ENCODE data around the gene ZMIZ1.

ZMIZ1 gene

GRCh38 chr10:79065091-79065551 is 3.6 kb upstream of the ZMIZ1 start:
- no peak for FAIRE-seq

DNA sequence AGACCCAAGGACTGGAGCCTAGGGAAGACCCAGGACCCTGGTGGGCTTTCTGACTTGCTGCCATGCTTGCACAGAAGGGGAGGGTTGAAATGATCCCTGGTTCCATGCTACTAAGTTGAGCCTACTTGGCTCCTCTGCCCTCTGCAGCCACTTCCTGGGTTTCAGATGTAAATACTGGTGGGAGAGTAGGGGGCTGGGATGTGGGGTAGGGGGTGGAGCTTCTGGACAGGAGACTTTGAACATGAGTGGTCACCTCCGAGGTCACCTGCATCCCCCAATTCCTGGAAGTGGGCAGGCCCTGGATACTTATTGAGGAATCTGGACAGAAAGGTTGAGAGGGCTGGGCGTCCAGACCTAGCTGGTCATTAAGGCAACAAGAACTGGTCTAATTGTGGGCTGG is 2.9 kb upstream of the ZMIZ1 start:
- no peak for DNase-seq (ENCODE audit: insufficient read length, low spot score)
- FAIRE-seq, result no peak

More at GRCh38 chr10:79065091-79065551, 3.6 kb upstream of the ZMIZ1 start:
- DNase-seq (ENCODE audit: insufficient read length, low spot score), result no peak

DNA sequence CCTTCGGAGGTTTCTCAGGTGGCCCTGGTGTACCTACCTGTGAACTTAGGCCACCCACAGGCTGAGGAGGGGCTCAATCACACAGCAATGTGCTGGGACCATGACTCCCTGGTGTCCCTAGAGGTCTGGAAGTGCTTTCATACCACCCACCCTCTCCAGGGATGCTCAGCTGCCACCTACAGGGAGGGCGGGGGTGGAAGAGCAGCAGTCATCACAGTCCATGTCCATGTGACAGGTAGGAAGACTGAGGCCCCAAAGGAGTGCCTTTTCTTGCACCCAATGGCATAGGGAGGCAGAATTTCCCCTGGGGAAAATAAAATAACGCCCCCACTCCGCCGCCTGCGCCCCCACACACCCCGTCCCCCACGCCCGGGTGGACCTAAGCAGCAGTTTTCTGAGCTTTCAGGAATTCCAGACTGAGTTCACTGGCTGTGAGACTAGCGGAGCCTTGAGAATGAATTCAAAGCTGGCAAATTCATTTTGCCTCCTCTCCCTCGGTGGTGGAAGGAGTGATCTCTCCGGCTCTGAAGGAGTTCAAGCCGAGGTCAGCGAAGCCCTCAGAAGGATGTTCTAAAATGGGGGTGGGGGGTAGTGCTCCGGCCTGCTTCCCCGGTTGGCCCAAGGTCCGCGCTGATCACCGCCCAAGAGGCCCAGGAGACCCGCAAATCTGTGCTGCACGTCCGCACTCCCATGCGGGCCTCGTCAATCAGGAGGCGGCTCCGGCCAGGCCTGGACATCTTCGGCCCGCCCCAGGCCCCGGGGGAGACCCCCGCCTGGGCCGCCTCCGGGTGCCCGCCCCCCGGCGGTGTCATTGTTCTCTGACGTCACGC is 2.1 kb upstream of the ZMIZ1 start:
- FAIRE-seq (no peak), DNase-seq (ENCODE audit: insufficient read length, low spot score) (no peak)

DNA sequence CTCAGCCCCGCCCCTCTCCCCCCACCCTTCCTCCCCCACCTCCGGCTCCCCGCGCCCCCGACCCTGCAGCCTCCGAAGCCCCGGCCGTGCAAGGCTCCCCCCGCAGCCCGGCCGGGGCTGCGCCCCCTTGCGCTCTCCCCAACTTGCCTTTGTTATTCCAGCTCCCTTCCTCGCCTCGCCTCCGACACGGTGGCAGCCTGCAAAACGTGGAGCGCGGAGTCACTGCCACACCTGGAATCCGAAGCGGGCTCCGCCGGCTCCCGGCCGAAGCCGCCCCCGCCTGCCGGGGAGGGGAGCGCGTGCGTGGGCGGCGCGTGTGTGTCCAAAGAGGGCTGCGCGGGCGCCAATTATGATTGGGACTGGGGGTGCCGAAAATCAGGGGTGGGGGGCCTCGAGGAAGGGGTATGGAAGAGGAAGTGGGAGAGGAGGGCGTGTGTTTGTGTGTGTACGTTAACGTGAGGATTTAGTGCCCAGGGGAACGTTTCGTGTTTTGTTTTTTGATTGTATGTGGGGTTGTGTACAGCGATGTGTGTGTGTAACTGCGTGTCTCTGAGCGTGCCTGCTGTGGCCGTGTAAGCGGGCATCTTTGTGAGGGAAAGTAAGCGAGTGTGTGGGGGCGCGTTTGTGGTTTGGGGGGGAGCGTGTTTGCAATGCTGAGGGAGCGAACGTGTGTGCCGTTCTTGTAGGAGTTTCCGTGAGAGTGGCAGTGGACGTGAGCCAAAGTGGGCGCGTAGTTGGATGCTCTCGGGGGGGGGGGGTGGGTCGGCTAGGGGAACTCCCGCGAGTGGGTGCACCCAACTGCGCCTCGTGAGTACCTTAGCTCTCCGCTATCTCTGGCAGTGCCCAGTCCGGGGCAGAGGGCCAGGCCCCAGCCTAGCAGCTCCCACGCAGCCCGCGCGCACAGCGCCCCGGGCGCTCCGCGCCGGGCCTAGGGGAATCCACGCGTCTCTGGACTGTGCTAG is 1.2 kb upstream of the ZMIZ1 start:
- DNase-seq (ENCODE audit: insufficient read length, low spot score) (peak; percentile 91), FAIRE-seq (no peak)

- FAIRE-seq (no peak), DNase-seq (ENCODE audit: insufficient read length, low spot score) (no peak)
Measured at GRCh38 chr10:79068203-79068561, 584 bp upstream of the ZMIZ1 start.

- no peak for FAIRE-seq
- no peak for DNase-seq (ENCODE audit: insufficient read length, low spot score)
Measured at GRCh38 chr10:79069325-79070080, 737 bp downstream of the ZMIZ1 start.

DNA sequence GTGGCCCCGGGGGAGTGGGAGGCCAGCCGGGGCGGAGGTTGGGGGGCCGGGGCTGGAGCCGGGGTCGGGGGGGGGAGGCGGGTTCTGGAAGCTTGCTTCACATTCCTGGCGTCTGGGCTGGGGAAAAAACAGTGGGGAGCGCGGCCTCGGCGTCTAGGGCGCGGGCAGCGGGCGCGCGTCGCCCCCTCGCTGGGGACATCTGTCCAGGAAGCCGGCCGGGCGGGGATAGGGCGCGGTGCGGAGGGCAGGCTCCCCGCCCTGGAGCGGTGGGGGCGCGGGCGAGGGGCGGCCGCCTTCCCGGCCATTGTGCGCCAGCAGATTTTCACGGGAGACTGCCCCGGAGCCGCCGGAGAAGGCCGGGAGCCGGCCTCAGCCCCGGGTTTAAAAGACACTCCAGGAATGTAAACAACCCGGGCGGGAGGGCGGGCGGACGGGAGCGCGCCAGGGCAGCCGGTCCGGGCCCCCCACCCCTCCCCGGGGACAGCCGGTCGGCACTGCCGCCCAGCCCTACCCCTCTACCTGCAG is 1.4 kb downstream of the ZMIZ1 start:
- no peak for FAIRE-seq

DNA sequence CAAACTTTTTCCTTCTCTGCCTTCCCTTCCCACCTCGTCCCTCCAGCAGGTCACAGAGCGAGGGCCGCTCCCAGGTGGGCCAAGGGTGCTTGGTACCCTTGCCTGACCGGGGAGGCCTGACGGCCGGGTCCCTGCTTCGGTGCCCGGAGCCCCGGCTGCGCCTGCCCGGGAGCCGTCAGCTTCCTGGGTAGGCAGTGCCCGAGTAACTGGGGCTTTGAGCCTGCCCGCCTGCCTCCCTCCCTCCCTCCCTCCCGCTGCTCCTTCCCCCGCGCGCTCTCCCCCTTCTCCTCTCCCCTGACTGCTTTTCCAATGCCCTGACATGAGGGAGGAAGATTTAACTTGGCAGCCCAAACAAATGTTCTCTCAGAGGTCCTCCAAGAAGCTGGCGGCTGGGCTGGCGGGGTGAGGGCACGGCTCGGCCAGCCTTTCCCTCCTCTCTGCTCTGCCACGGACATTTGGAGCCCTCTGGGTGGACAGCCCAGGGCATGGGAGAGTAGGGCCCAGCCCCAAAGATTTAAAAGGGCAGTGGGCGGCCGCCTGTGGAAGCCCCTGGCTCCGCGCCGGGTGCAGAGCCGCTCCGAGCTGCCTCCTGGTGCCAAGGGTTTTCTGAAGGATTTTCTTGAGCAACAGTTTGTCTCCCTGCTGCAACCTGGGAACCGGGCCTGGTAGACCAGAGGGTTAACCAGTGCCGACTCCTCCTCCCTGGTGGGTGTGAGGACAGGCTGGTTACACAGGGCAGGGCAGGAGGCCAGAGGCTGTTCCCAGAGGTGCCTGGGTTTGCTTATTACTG is 2.0 kb downstream of the ZMIZ1 start:
- DNase-seq (ENCODE audit: insufficient read length, low spot score) (no peak), FAIRE-seq (no peak)

More for the DNA sequence above, 1.4 kb downstream of the ZMIZ1 start:
- no peak for DNase-seq (ENCODE audit: insufficient read length, low spot score)

GRCh38 chr10:79071396-79071923 is 2.7 kb downstream of the ZMIZ1 start:
- no peak for FAIRE-seq
- DNase-seq (ENCODE audit: insufficient read length, low spot score), result no peak

DNA sequence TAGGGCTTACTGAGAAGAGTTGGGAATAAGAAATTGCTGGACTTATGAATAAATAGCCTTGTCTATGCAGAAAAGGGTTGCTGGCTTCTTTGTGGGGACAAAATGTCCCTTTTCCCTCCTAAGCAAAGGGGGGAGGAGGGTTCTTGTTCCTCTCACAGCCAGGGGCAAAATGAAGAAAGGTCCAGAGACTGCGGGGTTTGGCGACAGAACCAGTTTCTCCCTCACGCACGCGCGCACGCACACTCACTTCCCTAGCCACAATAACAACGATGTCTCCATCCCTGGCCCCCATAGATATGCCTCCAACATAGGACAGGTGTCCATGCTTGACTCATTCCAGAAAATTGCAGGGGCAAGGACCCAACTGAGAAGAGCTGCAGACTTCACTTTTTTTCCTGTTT is 3.3 kb downstream of the ZMIZ1 start:
- no peak for DNase-seq (ENCODE audit: insufficient read length, low spot score)
- FAIRE-seq, result no peak

GRCh38 chr10:79072994-79073645 is 4.4 kb downstream of the ZMIZ1 start:
- DNase-seq (ENCODE audit: insufficient read length, low spot score) (no peak), FAIRE-seq (no peak)

DNA sequence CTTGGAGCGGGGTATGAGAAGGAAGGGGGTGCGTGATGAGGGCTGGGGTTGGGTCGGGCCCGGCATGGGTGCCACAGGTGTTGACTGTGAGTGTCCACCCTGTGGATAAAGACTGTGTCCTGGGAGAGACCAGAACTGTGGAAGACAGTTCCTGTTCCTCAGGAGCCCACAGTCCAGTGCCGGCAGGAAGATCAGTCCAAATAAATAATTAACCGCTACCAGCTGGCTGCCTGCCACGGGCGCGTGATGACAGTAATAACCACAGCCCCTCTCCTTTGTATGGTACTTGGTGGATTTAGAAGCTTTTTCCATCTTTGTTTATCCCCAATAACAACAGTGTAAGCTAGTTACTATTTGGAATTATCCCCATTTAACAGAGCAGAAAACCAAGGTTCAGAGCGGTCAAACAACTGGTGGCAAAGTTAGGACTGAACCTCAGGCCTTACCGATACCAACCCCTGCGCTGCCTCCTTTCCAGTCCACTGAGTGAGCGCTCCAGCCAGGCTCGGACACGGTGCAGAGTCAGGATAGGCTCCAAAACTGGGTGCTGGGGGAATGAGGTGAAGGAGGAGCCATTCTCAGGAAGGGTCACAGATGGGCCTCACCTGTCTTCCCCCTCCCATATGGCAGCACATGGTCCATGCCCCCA is 5.1 kb downstream of the ZMIZ1 start:
- no peak for FAIRE-seq
- DNase-seq (ENCODE audit: insufficient read length, low spot score), result no peak

DNA sequence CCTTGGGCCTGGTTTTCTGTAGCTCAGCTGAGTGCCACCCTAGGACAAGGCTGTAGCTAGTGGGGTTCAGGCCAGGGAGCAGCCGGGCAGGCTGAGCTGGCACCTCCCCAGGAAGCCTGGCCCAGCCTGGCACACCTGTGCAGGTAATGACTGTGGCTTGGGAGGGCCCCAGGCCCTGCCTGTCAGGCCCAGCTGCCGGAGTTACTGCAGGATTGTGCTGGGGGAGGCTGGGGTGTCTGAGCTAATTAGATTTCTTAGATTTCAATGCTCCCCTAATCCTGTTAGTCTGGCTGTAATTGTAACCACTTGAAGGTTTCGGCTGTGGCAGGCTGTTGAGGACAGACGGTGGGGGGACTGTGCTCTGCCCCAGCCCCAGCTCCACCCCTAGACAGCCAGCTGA is 6.0 kb downstream of the ZMIZ1 start:
- FAIRE-seq, result no peak
- DNase-seq (ENCODE audit: insufficient read length, low spot score), result no peak

GRCh38 chr10:79075418-79075817 is 6.7 kb downstream of the ZMIZ1 start:
- DNase-seq (ENCODE audit: insufficient read length, low spot score), result no peak
- FAIRE-seq, result no peak

DNA sequence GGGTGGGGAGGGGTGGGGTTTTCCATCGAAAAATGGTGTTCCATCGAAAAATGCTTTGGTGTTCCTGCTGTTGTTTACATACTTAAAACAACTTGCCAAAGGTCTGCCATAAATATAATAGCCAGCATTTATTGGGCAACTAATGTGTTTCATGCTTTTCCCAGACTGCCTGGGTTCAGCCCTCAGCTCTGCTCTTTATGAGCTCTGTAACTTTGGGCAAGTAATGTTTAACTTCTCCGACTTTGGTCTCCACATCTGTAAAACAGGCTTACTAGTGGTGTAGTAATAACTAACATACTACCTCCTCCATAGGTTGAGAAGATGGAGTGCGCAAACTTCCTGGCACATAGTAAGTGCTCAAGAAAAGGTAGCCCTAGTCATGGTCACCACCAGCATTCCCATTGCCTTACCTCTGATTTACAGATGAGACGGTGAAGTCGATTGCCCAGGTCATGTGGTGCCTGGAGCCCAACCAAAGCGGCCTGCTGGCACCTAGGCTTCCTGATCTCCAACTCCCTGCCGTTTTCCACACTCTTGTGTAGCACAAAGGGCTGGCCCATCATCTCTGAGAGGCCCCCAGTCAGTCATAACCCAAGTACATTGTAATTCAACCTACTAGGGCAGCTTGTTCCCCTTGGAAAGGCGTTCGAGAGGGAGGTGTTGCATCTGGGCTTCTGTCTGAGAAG is 8.9 kb downstream of the ZMIZ1 start:
- DNase-seq (ENCODE audit: insufficient read length, low spot score), result no peak
- FAIRE-seq, result no peak

DNA sequence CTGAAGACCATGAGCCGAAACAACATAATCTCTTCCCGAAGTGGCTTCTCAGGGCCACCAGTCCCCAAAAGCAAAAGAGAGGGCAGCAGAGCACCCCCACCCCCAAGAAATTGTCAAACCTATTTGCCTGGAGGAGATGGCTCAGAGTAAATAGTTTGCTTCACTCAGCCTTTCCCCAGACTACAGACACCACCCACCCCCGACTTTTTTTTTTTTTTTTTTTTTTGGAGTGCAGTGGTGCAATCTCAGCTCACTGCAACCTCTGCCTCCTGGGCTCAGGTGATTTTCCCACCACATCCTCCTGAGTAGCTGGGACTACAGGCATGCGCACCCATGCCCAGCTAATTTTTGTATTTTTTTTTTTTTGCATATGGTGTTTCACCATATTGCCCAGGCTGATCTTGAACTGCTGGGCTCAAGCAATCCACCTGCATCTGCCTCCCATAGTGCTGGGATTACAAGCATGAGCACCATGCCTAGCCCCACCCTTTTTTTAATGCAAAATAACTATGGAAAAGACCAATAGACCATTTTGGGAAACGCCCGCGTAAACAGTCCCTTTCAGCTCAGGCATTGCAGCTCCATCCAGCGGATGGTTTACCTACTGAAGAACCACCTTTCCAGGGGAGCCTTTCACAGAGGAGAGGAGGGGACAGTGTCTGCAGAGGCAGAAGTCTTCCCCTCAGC is 9.7 kb downstream of the ZMIZ1 start:
- DNase-seq (ENCODE audit: insufficient read length, low spot score) (no peak), FAIRE-seq (no peak)

DNA sequence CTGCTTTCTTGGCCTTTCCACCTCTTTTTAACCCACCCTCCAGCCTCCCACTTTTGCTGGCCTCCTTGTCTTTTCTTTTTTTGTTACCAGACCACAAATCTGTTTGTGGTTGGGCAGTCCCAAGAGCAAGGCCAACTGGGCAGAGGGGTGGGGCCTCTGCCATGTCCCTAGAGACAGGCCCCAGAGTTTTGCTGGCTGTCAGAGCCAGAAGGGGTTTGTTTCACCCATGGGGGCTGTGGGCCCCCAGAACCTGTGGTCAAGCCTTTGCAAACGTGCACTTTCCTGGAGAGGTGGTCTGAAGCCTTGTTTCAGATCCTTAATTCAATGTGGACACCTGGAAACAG is 10.3 kb downstream of the ZMIZ1 start:
- DNase-seq (ENCODE audit: insufficient read length, low spot score), result no peak
- FAIRE-seq, result no peak

Measured in GM19239 (cell line).